Liver (tissue), 9 donors: Measurements from ENCODE around the gene INPP5E. TPM values are rescaled to one million over a fixed set of nuclear protein-coding genes. Genes with fewer than 3 reads are reported as not detected.

Experiments
- DNase-seq: peaks from one replicate; pipeline ENCODE4 v3.0.0-alpha.2; 2017; ENCODE audit warnings: low spot score
- H3K27ac ChIP-seq, 2 donors: one replicate each; pipeline ENCODE4 v1.7.0; 2013; ENCODE audit warnings: inconsistent platforms in 2 of 2, low read length in 2 of 2, control low read depth in 1 of 2, low read depth in 1 of 2, mild to moderate bottlenecking in 1 of 2
- H3K27me3 ChIP-seq, 4 donors: one replicate each; pipeline versions ENCODE4 v1.6.1 to v1.7.0; 2013; ENCODE audit warnings: low read length in 3 of 4, inconsistent platforms in 1 of 4, mild to moderate bottlenecking in 1 of 4, moderate library complexity in 1 of 4; ENCODE audit not compliant: control insufficient read depth in 4 of 4, insufficient read depth in 4 of 4
- H3K36me3 ChIP-seq, 4 donors: one replicate each; pipeline versions ENCODE4 v1.6.1 to v1.7.0; 2013; ENCODE audit warnings: low read length in 3 of 4, mild to moderate bottlenecking in 3 of 4, low read depth in 1 of 4, moderate library complexity in 1 of 4; ENCODE audit not compliant: control insufficient read depth in 4 of 4, insufficient read depth in 3 of 4
- H3K4me1 ChIP-seq, 4 donors: one replicate each; pipeline versions ENCODE4 v1.6.1 to v1.7.0; 2013; ENCODE audit warnings: low read length in 3 of 4, mild to moderate bottlenecking in 3 of 4, moderate library complexity in 1 of 4; ENCODE audit not compliant: control insufficient read depth in 4 of 4, insufficient read depth in 4 of 4
- H3K4me3 ChIP-seq, 3 donors: one replicate each; pipeline versions ENCODE4 v1.6.1 to v1.7.0; 2013; ENCODE audit warnings: low read length in 3 of 3, control low read depth in 1 of 3, low read depth in 1 of 3, mild to moderate bottlenecking in 1 of 3
- H3K9ac ChIP-seq, 2 donors: one replicate each; pipeline ENCODE4 v1.7.0; 2013; ENCODE audit warnings: low read length in 2 of 2, mild to moderate bottlenecking in 2 of 2, moderate library complexity in 2 of 2, control low read depth in 1 of 2, low read depth in 1 of 2
- H3K9me3 ChIP-seq, 4 donors: one replicate each; pipeline versions ENCODE4 v1.6.1 to v1.7.0; 2013; ENCODE audit warnings: low read length in 3 of 4; ENCODE audit not compliant: control insufficient read depth in 4 of 4
- CTCF ChIP-seq: fragments of 150-350 bp; IDR thresholded peaks from 2 replicates; pipeline ENCODE4 v1.5.1; 2017; ENCODE audit warnings: improper control_type of control experiment, low read depth, low read length; ENCODE audit not compliant: missing input control
- EGR1 ChIP-seq, 2 donors: IDR thresholded peaks; 2 replicates each; pipeline ENCODE4 v1.6.1; 2016 to 2018; ENCODE audit warnings: antibody characterized with exemption in 2 of 2, low read depth in 2 of 2
- FOXA1 ChIP-seq: IDR thresholded peaks from 2 replicates; pipeline ENCODE4 v1.6.1; 2016; ENCODE audit warnings: antibody characterized with exemption
- FOXA2 ChIP-seq: IDR thresholded peaks from 2 replicates; pipeline ENCODE4 v1.6.1; 2016; ENCODE audit warnings: antibody characterized with exemption
- GABPA ChIP-seq, 2 donors: IDR thresholded peaks in 1 of 2; conservative IDR thresholded peaks in 1 of 2; 2 replicates each; pipeline ENCODE4 v1.6.1; 2016; ENCODE audit warnings: antibody characterized with exemption in 2 of 2, mild to moderate bottlenecking in 1 of 2, moderate library complexity in 1 of 2
- HNF4A ChIP-seq, 2 donors: conservative IDR thresholded peaks; 2 replicates each; pipeline ENCODE4 v1.6.1; 2016; ENCODE audit warnings: antibody characterized with exemption in 2 of 2, mild to moderate bottlenecking in 2 of 2
- HNF4G ChIP-seq: IDR thresholded peaks from 2 replicates; pipeline ENCODE4 v1.6.1; 2016; ENCODE audit warnings: antibody characterized with exemption
- JUND ChIP-seq, 2 donors: IDR thresholded peaks; 2 replicates each; pipeline ENCODE4 v1.6.1; 2016; ENCODE audit warnings: antibody characterized with exemption in 2 of 2
- NR2F2 ChIP-seq: IDR thresholded peaks from 2 replicates; pipeline ENCODE4 v1.6.1; 2016; ENCODE audit warnings: antibody characterized with exemption
- RAD21 ChIP-seq, 2 donors: IDR thresholded peaks; 2 replicates each; pipeline ENCODE4 v1.6.1; 2016; ENCODE audit warnings: antibody characterized with exemption in 2 of 2, mild to moderate bottlenecking in 2 of 2
- RXRA ChIP-seq, 2 donors: IDR thresholded peaks; 2 replicates each; pipeline ENCODE4 v1.6.1; 2017 to 2018; ENCODE audit warnings: antibody characterized with exemption in 2 of 2, mild to moderate bottlenecking in 1 of 2
- SP1 ChIP-seq: IDR thresholded peaks from 2 replicates; pipeline ENCODE4 v1.6.1; 2018; ENCODE audit warnings: antibody characterized with exemption, mild to moderate bottlenecking
- TAF1 ChIP-seq: conservative IDR thresholded peaks from 2 replicates; pipeline ENCODE4 v1.6.1; 2016; ENCODE audit warnings: antibody characterized with exemption, mild to moderate bottlenecking
- YY1 ChIP-seq: IDR thresholded peaks from 2 replicates; pipeline ENCODE4 v1.6.1; 2016; ENCODE audit warnings: antibody characterized with exemption, mild to moderate bottlenecking
- ZBTB33 ChIP-seq: IDR thresholded peaks from 2 replicates; pipeline ENCODE4 v1.6.1; 2016; ENCODE audit warnings: antibody characterized with exemption
- WGBS: extraction: QIAGEN DNeasy Blood & Tissue Kit; methylation state at CpG from one replicate; pipeline ENCODE4 v1.1.7; 2013; 5-methylcytosine and 5-hydroxymethylcytosine counted together
- polyA plus RNA-seq, 2 donors: library from polyadenylated mRNA; stranded (reverse) in 1 of 2; unstranded in 1 of 2; fragments of 200-250 nt in 1 of 2; fragments of >200 nt in 1 of 2; fragmentation: Nextera tagmentation in 1 of 2; extraction: Ambion mirVana in 1 of 2; gene quantifications; one replicate each; pipeline versions ENCODE4 v1.2.1 to v1.2.3, GENCODE V29; 2013 to 2015
- total RNA-seq, 2 donors: library from RNA; depleted of rRNA; stranded (reverse); fragments of >200 nt; gene quantifications; one replicate each; pipeline ENCODE4 v1.2.3, GENCODE V29; 2014
- TF ChIP-seq, protein P1 (sequence below): IDR thresholded peaks from 2 replicates; pipeline ENCODE4 v1.6.1; 2016; ENCODE audit warnings: antibody characterized with exemption
- TF ChIP-seq, protein P2 (sequence below): IDR thresholded peaks from 2 replicates; pipeline ENCODE4 v1.6.1; 2016; ENCODE audit warnings: antibody characterized with exemption
- TF ChIP-seq, protein P3 (sequence below): IDR thresholded peaks from 2 replicates; pipeline ENCODE4 v1.6.1; 2016; ENCODE audit warnings: antibody characterized with exemption, mild to moderate bottlenecking
- donor health status: healthy.
- donor health status: healthy.
- donor health status: healthy.
- donor health status: healthy.
- donor health status: healthy.

The INPP5E gene
- total and polyA plus RNA-seq, 4 donors, result 1.0 to 3.3 (median 2.9) TPM

DNA sequence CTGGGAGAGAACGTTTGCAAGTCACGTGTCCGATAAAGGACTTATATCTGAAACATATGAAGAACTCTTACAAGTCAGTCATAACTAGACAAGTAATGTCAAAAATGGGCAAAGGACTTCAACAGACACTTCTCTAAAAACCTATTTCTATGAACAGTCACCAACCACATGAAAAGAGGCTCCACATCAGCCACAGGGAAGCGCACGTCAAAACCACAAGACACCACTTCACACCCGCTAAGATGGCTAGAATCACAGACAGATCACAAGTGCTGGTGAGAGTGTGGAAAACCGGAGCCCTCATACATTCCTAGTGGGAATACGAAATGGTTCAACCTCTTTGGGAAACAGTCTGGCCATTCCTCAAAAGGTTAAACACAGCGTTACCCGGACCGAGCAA, 54.6 kb downstream of the INPP5E start (continued):
- TF ChIP-seq CTCF, result no peak
- no peak for TF ChIP-seq TAF1
- TF ChIP-seq, protein P1, sequence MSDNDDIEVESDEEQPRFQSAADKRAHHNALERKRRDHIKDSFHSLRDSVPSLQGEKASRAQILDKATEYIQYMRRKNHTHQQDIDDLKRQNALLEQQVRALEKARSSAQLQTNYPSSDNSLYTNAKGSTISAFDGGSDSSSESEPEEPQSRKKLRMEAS, result no peak
- TF ChIP-seq EGR1 (IDR thresholded peaks at IDR 0.05; ENCODE audit: low read depth in 2 of 2), result no peak
- no peak for TF ChIP-seq JUND (IDR thresholded peaks at IDR 0.05)
- TF ChIP-seq GABPA (IDR thresholded peaks at IDR 0.05 in 1 of 2, conservative IDR thresholded peaks at IDR 0.05 in 1 of 2), result no peak

GRCh38 chr9:136383436-136383835, 56.2 kb downstream of the INPP5E start:
- WGBS, result 97% methylated on average over 20 of the region's 20 CpGs
- no peak for DNase-seq
- Histone ChIP-seq H3K9me3 (no peaks in the 10 kb centered on the region), H3K27ac (no peak overlapping the region), H3K9ac (no peak overlapping the region), H3K4me1 (peaks cover 0 to 11% (median 3%) of the 10 kb centered on the region in 4 donors), H3K36me3 (peaks cover 6 to 72% (median 25%) of the 10 kb centered on the region in 4 donors), H3K27me3 (no peaks in the 10 kb centered on the region), H3K4me3 (no peak overlapping the region)
- no peak for TF ChIP-seq SP1
- no peak for TF ChIP-seq FOXA1
- TF ChIP-seq, protein P2, sequence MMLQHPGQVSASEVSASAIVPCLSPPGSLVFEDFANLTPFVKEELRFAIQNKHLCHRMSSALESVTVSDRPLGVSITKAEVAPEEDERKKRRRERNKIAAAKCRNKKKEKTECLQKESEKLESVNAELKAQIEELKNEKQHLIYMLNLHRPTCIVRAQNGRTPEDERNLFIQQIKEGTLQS, result no peak
- TF ChIP-seq HNF4A (conservative IDR thresholded peaks at IDR 0.05), result no peak
- no peak for TF ChIP-seq CTCF
- no peak for TF ChIP-seq GABPA (IDR thresholded peaks at IDR 0.05 in 1 of 2, conservative IDR thresholded peaks at IDR 0.05 in 1 of 2)
- TF ChIP-seq YY1, result no peak
- TF ChIP-seq ZBTB33, result no peak
- no peak for TF ChIP-seq HNF4G
- TF ChIP-seq, protein P1, result no peak
- no peak for TF ChIP-seq NR2F2
- TF ChIP-seq RAD21 (IDR thresholded peaks at IDR 0.05), result no peak
- no peak for TF ChIP-seq FOXA2
- TF ChIP-seq TAF1, result no peak
- no peak for TF ChIP-seq RXRA (IDR thresholded peaks at IDR 0.05)
- no peak for TF ChIP-seq JUND (IDR thresholded peaks at IDR 0.05)
- TF ChIP-seq, protein P3, sequence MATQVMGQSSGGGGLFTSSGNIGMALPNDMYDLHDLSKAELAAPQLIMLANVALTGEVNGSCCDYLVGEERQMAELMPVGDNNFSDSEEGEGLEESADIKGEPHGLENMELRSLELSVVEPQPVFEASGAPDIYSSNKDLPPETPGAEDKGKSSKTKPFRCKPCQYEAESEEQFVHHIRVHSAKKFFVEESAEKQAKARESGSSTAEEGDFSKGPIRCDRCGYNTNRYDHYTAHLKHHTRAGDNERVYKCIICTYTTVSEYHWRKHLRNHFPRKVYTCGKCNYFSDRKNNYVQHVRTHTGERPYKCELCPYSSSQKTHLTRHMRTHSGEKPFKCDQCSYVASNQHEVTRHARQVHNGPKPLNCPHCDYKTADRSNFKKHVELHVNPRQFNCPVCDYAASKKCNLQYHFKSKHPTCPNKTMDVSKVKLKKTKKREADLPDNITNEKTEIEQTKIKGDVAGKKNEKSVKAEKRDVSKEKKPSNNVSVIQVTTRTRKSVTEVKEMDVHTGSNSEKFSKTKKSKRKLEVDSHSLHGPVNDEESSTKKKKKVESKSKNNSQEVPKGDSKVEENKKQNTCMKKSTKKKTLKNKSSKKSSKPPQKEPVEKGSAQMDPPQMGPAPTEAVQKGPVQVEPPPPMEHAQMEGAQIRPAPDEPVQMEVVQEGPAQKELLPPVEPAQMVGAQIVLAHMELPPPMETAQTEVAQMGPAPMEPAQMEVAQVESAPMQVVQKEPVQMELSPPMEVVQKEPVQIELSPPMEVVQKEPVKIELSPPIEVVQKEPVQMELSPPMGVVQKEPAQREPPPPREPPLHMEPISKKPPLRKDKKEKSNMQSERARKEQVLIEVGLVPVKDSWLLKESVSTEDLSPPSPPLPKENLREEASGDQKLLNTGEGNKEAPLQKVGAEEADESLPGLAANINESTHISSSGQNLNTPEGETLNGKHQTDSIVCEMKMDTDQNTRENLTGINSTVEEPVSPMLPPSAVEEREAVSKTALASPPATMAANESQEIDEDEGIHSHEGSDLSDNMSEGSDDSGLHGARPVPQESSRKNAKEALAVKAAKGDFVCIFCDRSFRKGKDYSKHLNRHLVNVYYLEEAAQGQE, result no peak
- TF ChIP-seq EGR1 (IDR thresholded peaks at IDR 0.05; ENCODE audit: low read depth in 2 of 2), result no peak
